GM12878 (cell line): ENCODE results near the gene HOXC9. TPM values are rescaled to one million over a fixed set of nuclear protein-coding genes. Genes with fewer than 3 reads are reported as not detected.

Experiments
- ATAC-seq: fragments of 200-7000 bp; cut with Tn5 transposase; 3 replicates; pipeline ENCODE4 v1.9.1; 2020; ENCODE audit warnings: mild to moderate bottlenecking, moderate library complexity
- BruUV-seq: library from RNA; stranded (reverse); fragments of 400-500 nt; replicated peaks from 2 replicates; lab custom pipeline; 2021; lab: Mats Ljungman, UMichigan
- CTCF ChIA-PET: fragments of 300-600 bp; sonication (Branson Sonifier 250); formaldehyde crosslinking; extraction: SDS; loops from one replicate; lab custom pipeline; 2021; ENCODE audit warnings: inconsistent platforms; lab: Yijun Ruan, JAX
- POLR2A ChIA-PET: fragments of 350-600 bp; formaldehyde crosslinking; extraction: SDS; loops from one replicate; lab custom pipeline; 2021; ENCODE audit warnings: inconsistent platforms; lab: Charles Lee
- RAD21 ChIA-PET: fragments of 300-600 bp; sonication (Branson Sonifier 250); formaldehyde crosslinking; loops from one replicate; lab custom pipeline; 2023; ENCODE audit warnings: antibody characterized with exemption; ENCODE audit not compliant: unreplicated experiment; lab: Charles Lee
- SMC1A ChIA-PET: fragments of 300-600 bp; sonication (Branson Sonifier 250); formaldehyde crosslinking; loops from one replicate; lab custom pipeline; 2023; ENCODE audit not compliant: unreplicated experiment, uncharacterized antibody; lab: Charles Lee
- DNase-seq: peaks from one replicate; pipeline ENCODE4 v3.0.0-alpha.2; 2011; ENCODE audit warnings: low read depth, low spot score
- FAIRE-seq: peaks from 3 replicates; lab custom pipeline; 2011; peaks lifted over from hg19 to GRCh38; lab: Jason Lieb, UNC
- H2AFZ ChIP-seq: 2 replicates; pipeline ENCODE4 v1.6.0; 2011; ENCODE audit warnings: low read depth, low read length, control low read depth; ENCODE audit not compliant: control insufficient read depth
- H3K27ac ChIP-seq: 2 replicates; pipeline ENCODE4 v1.5.1; 2011; ENCODE audit warnings: control low read depth; ENCODE audit not compliant: control insufficient read depth, insufficient read depth
- H3K27me3 ChIP-seq, 2 experiments: replicated peaks in 1 of 2; 2 replicates each; pipeline versions ENCODE4 v1.6.0 to v1.6.1; 2011; ENCODE audit warnings: low read length in 1 of 2; ENCODE audit not compliant: control insufficient read depth in 2 of 2, insufficient read depth in 2 of 2
- H3K36me3 ChIP-seq, 2 experiments: 2 replicates each; pipeline ENCODE4 v1.5.1; 2011; ENCODE audit warnings: low read length in 1 of 2; ENCODE audit not compliant: control insufficient read depth in 2 of 2, insufficient read depth in 2 of 2
- H3K4me1 ChIP-seq: 2 replicates; pipeline ENCODE4 v1.6.1; 2011; ENCODE audit warnings: mild to moderate bottlenecking, low read length, moderate library complexity, mixed read lengths; ENCODE audit not compliant: control insufficient read depth, insufficient read depth
- H3K4me2 ChIP-seq: 2 replicates; pipeline ENCODE4 v1.6.0; 2011; ENCODE audit warnings: control low read depth; ENCODE audit not compliant: control insufficient read depth, insufficient read depth
- H3K4me3 ChIP-seq: fragments of 200-600 bp; sonication (generic); 2 replicates; pipeline ENCODE4 v1.5.1; 2016
- H3K79me2 ChIP-seq: 2 replicates; pipeline ENCODE4 v1.6.0; 2011; ENCODE audit warnings: low read length; ENCODE audit not compliant: control insufficient read depth, insufficient read depth
- H3K9ac ChIP-seq: 2 replicates; pipeline ENCODE4 v1.8.0; 2011; ENCODE audit warnings: low read length, control low read depth, mixed read lengths; ENCODE audit not compliant: control insufficient read depth, insufficient read depth
- H3K9me3 ChIP-seq: replicated peaks from 3 replicates; pipeline ENCODE4 v1.5.1; 2011; ENCODE audit warnings: mild to moderate bottlenecking, low read length; ENCODE audit not compliant: control insufficient read depth, insufficient read depth
- H4K20me1 ChIP-seq: 2 replicates; pipeline ENCODE4 v1.6.0; 2011; ENCODE audit not compliant: control insufficient read depth, insufficient read depth
- ETV6 ChIP-seq, 2 experiments: fragments of 450-650 bp in 1 of 2; IDR thresholded peaks in 1 of 2; conservative IDR thresholded peaks in 1 of 2; 2 replicates each; pipeline ENCODE4 v1.6.1; 2014; ENCODE audit warnings: antibody characterized with exemption in 1 of 2, borderline replicate concordance in 1 of 2, low read depth in 1 of 2, mild to moderate bottlenecking in 1 of 2, moderate library complexity in 1 of 2
- GABPA ChIP-seq: IDR thresholded peaks from 2 replicates; pipeline ENCODE4 v1.6.1; 2014; ENCODE audit warnings: antibody characterized with exemption, low read depth, mild to moderate bottlenecking, inconsistent platforms
- WGBS: methylation state at CpG from one replicate; pipeline ENCODE4 v1.1.6; 2016; ENCODE audit warnings: low lambda C conversion rate; ENCODE audit not compliant: insufficient replicate concordance, insufficient coverage; ENCODE audit errors: missing lambda C conversion rate; 5-methylcytosine and 5-hydroxymethylcytosine counted together
- in situ Hi-C: fragments of 300-500 bp; cut with MboI; formaldehyde crosslinking; loops from 9 replicates; pipeline ENCODE4 v1.14.3; 2018; ENCODE audit warnings: mixed read lengths
- intact Hi-C: fragments of 100-400 bp; cut with micrococcal nuclease; formaldehyde crosslinking; loops from one replicate; pipeline ENCODE4 v1.14.2; 2022; ENCODE audit not compliant: unreplicated experiment
- polyA plus RNA-seq, 11 experiments: library from polyadenylated mRNA; depleted of rRNA in 4 of 11; unstranded in 6 of 11; stranded (reverse) in 5 of 11; fragments of >200 nt; fragmentation: Nextera tagmentation in 4 of 11; fragmentation: Illumina TruSeq in 1 of 11; extraction: Ambion mirVana in 4 of 11; extraction: Trizol in 1 of 11; gene quantifications; 1 replicate in 1 of 11; 2 replicates in 10 of 11; pipeline versions ENCODE4 v1.2.1 to v1.2.3, GENCODE V29; 2011 to 2016; ENCODE audit warnings: inconsistent platforms in 2 of 11, missing spikeins in 2 of 11, low read depth in 1 of 11
- total RNA-seq, 4 experiments: library from RNA; depleted of rRNA in 3 of 4; stranded (reverse); fragments of >200 nt in 3 of 4; fragmentation: Illumina TruSeq in 1 of 4; extraction: Trizol in 1 of 4; gene quantifications; 2 replicates each; pipeline versions ENCODE4 v1.2.1 to v1.2.3, GENCODE V29; 2013 to 2021

Gene HOXC9
- total and polyA plus RNA-seq, 10 of the 15 experiments (the other 5 are each of a cell fraction or from before 2014, with no cell fraction given), result not detected

DNA sequence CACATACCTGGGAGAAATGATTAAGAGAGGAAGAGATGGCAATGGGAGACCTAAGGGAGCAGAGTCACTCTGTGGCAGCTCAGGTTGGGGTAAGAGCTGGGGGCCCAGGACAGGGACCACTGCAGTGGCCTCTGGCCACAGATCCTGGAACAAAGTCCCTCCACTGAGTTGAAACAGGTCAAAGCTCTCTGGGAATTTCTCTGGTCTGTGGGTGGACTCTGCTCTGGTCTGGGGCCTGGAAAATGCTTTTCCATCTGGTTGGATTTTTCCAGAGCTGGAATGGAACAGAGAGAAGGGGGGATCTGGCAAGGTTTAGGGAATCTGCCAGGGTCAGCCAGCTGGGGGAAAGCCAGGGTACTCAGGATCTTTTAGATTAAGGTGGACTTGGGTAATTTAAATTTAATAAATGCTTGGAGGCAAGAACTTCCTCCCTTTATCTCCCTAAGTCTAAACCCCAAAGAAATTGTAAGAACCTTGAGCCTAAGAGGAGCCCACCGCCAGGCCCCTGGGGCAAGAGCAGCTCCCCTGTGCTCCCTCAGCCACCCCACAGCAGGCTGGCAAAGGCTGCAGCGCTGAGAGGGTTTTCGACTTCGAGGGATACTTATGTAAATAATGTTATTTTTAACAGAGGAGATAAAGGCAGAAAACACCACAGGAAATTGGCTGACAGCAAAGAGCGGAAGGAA is 11.3 kb upstream of the HOXC9 start:
- H4K20me1 ChIP-seq, result peaks cover 3% of the 10 kb centered on the region; the same call in 1 of the 2 replicates
- CTCF ChIA-PET, result interaction anchor here (0.8 to 5.5 kb wide), 13 partner anchors 32 to 288 kb away, joined by 3 to 54 read pairs (median 5); no protein-coding TSS in a partner anchor
- peaks cover 36 to 59% of the 10 kb centered on the region in 2 experiments for H3K27me3 ChIP-seq
- BruUV-seq, result no TSS peak
- H3K9ac ChIP-seq, result no peak overlapping the region
- FAIRE-seq, result no peak
- no peak for DNase-seq
- POLR2A ChIA-PET, result interaction anchor here (1.0 kb wide), 1 partner anchor 11 kb away, joined by 3 read pairs; the partner anchor contains the start of gene HOXC9
- RAD21 ChIA-PET, result interaction anchor here (1.1 to 2.2 kb wide), 4 partner anchors 17 to 219 kb away, joined by 3 to 7 read pairs (median 4); partner anchors contain the start of genes HOXC5 and SMUG1
- SMC1A ChIA-PET, result interaction anchor here (1.0 to 4.5 kb wide), 5 partner anchors 11 to 228 kb away, joined by 3 to 29 read pairs (median 3); no protein-coding TSS in a partner anchor
- TF ChIP-seq GABPA (no peak), ETV6 (conservative IDR thresholded peaks at IDR 0.05 in 1 of 2, IDR thresholded peaks at IDR 0.05 in 1 of 2; ENCODE audit: borderline replicate concordance in 1 of 2, low read depth in 1 of 2) (no peak)
- H3K36me3 ChIP-seq, result no peaks in the 10 kb centered on the region
- no peaks in the 10 kb centered on the region for H3K79me2 ChIP-seq
- H3K4me1 ChIP-seq, result peaks cover 15% of the 10 kb centered on the region
- intact Hi-C loops (loop anchor here (5.0 to 10.0 kb wide), 3 partner anchors 194 to 284 kb away; no protein-coding TSS in a partner anchor), in situ Hi-C loops (no loop called here)
- WGBS, result under 1% methylated on average over 5 of the region's 5 CpGs
- ATAC-seq, result peak; percentile 20
- no peak overlapping the region for H3K27ac ChIP-seq
- H3K4me3 ChIP-seq, result no peak overlapping the region
- no peaks in the 10 kb centered on the region for H3K9me3 ChIP-seq
- H2AFZ ChIP-seq, result no peak overlapping the region
- H3K4me2 ChIP-seq, result peak overlapping the region; percentile 75; the same call in 1 of the 2 replicates
